DND-41 (cell line): ENCODE measurements around the gene KRT77.

Experiments
- EZH2 ChIP-seq: IDR thresholded peaks from 3 replicates; pipeline ENCODE4 v1.6.1; 2012; ENCODE audit warnings: borderline replicate concordance, low read depth, mild to moderate bottlenecking, moderate library complexity, low read length, inconsistent platforms; ENCODE audit not compliant: severe bottlenecking
- TF ChIP-seq, protein P1 (sequence below): IDR thresholded peaks from 2 replicates; pipeline ENCODE4 v1.5.1; 2012; ENCODE audit warnings: borderline replicate concordance, low read length, moderate library complexity, mild to moderate bottlenecking; ENCODE audit not compliant: poor library complexity, severe bottlenecking; ENCODE audit errors: extremely low read depth

DNA sequence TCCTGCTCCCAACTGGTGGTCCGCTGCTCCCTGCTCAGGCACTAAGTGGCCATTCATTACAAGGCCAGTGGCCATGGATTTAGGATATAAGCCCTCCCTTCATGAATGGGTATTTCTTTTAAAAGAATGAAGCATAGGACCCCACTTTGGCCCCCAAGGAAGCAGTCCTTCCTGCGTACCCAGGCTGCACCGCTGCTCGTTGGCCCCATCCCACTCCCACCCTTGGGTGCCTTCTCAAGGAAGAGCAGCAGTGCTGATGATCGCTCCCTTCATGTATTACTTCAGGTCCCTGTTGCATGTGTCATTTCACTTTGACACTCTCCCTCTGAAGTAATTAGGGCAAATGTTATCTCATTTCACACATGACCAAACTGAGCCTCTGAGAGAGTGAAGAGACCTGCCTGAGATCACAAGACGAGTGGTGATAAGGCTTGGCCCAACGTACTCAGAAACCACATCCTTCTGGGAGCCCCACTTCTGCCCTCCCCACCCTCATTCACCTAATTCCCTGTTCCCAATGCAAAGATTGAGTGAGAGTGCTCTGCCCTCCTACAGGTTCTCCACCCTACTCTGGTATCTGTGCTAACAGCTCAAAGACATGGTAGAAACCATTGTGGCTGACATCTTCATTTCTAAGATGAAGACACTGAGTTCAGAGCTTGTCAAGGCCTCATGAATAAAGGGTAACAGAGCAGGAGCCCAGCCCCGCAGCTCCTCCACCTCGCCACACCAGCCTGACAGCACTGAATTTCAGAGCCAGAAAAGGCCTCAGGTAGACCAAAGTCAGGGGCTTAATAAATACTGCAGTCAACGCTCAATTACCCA is 41.0 kb downstream of the KRT77 start:
- TF ChIP-seq, protein P1, sequence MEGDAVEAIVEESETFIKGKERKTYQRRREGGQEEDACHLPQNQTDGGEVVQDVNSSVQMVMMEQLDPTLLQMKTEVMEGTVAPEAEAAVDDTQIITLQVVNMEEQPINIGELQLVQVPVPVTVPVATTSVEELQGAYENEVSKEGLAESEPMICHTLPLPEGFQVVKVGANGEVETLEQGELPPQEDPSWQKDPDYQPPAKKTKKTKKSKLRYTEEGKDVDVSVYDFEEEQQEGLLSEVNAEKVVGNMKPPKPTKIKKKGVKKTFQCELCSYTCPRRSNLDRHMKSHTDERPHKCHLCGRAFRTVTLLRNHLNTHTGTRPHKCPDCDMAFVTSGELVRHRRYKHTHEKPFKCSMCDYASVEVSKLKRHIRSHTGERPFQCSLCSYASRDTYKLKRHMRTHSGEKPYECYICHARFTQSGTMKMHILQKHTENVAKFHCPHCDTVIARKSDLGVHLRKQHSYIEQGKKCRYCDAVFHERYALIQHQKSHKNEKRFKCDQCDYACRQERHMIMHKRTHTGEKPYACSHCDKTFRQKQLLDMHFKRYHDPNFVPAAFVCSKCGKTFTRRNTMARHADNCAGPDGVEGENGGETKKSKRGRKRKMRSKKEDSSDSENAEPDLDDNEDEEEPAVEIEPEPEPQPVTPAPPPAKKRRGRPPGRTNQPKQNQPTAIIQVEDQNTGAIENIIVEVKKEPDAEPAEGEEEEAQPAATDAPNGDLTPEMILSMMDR, result no peak
- TF ChIP-seq EZH2, result no peak
